Gastrocnemius medialis (tissue), 4 donors: ENCODE results near the gene PAFAH2. TPM values are rescaled to one million over a fixed set of nuclear protein-coding genes. Genes with fewer than 3 reads are reported as not detected.

Source experiments
- ATAC-seq, 2 donors: fragments of 150-250 bp; one replicate each; pipeline ENCODE4 v1.9.1; 2016
- DNase-seq, 2 donors: peaks; one replicate each; pipeline ENCODE4 v3.0.0-alpha.2; 2019
- H3K27ac ChIP-seq, 4 donors: fragments of 200-600 bp; sonication (generic); 1 replicate in 1 of 4; 2 replicates in 3 of 4; pipeline ENCODE4 v1.5.1; 2016 to 2018; ENCODE audit warnings: mild to moderate bottlenecking in 2 of 4, moderate library complexity in 1 of 4
- H3K27me3 ChIP-seq, 3 donors: fragments of 200-600 bp; sonication (generic) in 2 of 3; 1 replicate in 1 of 3; 2 replicates in 2 of 3; pipeline versions ENCODE4 v1.5.1 to v1.6.0; 2016 to 2019; ENCODE audit warnings: mild to moderate bottlenecking in 1 of 3, moderate library complexity in 1 of 3
- H3K36me3 ChIP-seq, 2 donors: fragments of 200-600 bp; sonication (generic) in 1 of 2; one replicate each; pipeline ENCODE4 v1.5.1; 2017 to 2018
- H3K4me1 ChIP-seq, 2 donors: fragments of 200-600 bp; sonication (generic) in 1 of 2; one replicate each; pipeline ENCODE4 v1.5.1; 2016 to 2017; ENCODE audit warnings: mild to moderate bottlenecking in 2 of 2
- H3K4me3 ChIP-seq, 4 donors: fragments of 200-600 bp; sonication (generic) in 3 of 4; 1 replicate in 1 of 4; 2 replicates in 3 of 4; pipeline ENCODE4 v1.5.1; 2016 to 2019; ENCODE audit warnings: mild to moderate bottlenecking in 2 of 4
- H3K9me3 ChIP-seq, 3 donors: fragments of 200-600 bp; sonication (generic) in 2 of 3; 1 replicate in 1 of 3; 2 replicates in 2 of 3; pipeline ENCODE4 v1.5.1; 2016 to 2019
- CTCF ChIP-seq, 5 experiments: fragments of 450-650 bp in 3 of 5; fragments of 200-600 bp in 2 of 5; sonication (generic) in 2 of 5; IDR thresholded peaks in 4 of 5; conservative IDR thresholded peaks in 1 of 5; 1 replicate in 4 of 5; 2 replicates in 1 of 5; pipeline ENCODE4 v1.5.1; 2016 to 2019; ENCODE audit warnings: antibody characterized with exemption in 5 of 5, mild to moderate bottlenecking in 3 of 5, moderate library complexity in 3 of 5
- POLR2A ChIP-seq, 2 donors: fragments of 450-650 bp; IDR thresholded peaks; one replicate each; pipeline ENCODE4 v1.6.1; 2017; ENCODE audit warnings: antibody characterized with exemption in 2 of 2, mild to moderate bottlenecking in 2 of 2, moderate library complexity in 2 of 2
- in situ Hi-C, 4 donors: fragments of 200-750 bp; cut with MboI; loops; one replicate each; pipeline versions ENCODE4 v1.15.0 to v1.8.0; 2017; ENCODE audit warnings: low sequenced_read_pairs in 4 of 4
- intact Hi-C: fragments of 100-400 bp; cut with DNase I; formaldehyde crosslinking; loops from one replicate; pipeline ENCODE4 v1.15.1; 2023; ENCODE audit warnings: low total_unique reads
- total RNA-seq, 4 donors: library from RNA; depleted of rRNA; stranded (reverse); fragments of >200 nt; gene quantifications; one replicate each; pipeline versions ENCODE4 v1.1.0 to v1.2.3, GENCODE V29; 2016

PAFAH2 gene
- total RNA-seq, result 10 to 100 TPM in 3 of 4 donors, 1 to 10 TPM in 1; 9.0 to 35.5 (median 16.1) TPM

- DNase-seq (peak; percentile 97 to 98), ATAC-seq (peak; percentile 96 to 98)
- Histone ChIP-seq H3K36me3 (no peaks in the 10 kb centered on the region), H3K4me3 (peak within 1 kb of the TSS; percentile 57 to 86 (median 73)), H3K27ac (peak within 1 kb of the TSS; percentile 88 to 96 (median 92)), H3K27me3 (no peaks in the 10 kb centered on the region), H3K9me3 (no peaks in the 10 kb centered on the region), H3K4me1 (peaks cover 17 to 25% of the 10 kb centered on the region in 2 donors)
- in situ Hi-C loops, result loop anchor here in 3 of 4 donors (5.0 to 10.0 kb wide), 2 partner anchors 101 to 103 kb away; no protein-coding TSS in a partner anchor
- peak; percentile 94 to 100 (median 99) for TF ChIP-seq CTCF (IDR thresholded peaks at IDR 0.05 in 4 of 5, conservative IDR thresholded peaks at IDR 0.05 in 1 of 5)
- peak in 1 of 2 donors; percentile 63 for TF ChIP-seq POLR2A (IDR thresholded peaks at IDR 0.05)
- intact Hi-C loops, result loop anchor here (1.0 to 10.0 kb wide), 4 partner anchors 93 to 1353 kb away; partner anchors contain the start of gene SRRM1
These were observed at the start of gene PAFAH2 for GRCh38 chr1:25997828-25998761. TSS of gene PAFAH2 (minus strand) at chr1:25998063. CDS start at chr1:25990816, 7,247 bp downstream.

GRCh38 chr1:26047278-26047874 is 49.5 kb upstream of the PAFAH2 start:
- in situ Hi-C loops (loop anchor here in 1 of 4 donors (25.0 kb wide), 1 partner anchor 115 kb away; the partner anchor contains the start of genes C1orf232, FAM110D, ZNF593 and ZNF593OS), intact Hi-C loops (no loop called here)
- no peak overlapping the region for H3K4me3 ChIP-seq
- peaks cover 0 to 6% (median 0%) of the 10 kb centered on the region in 3 donors for H3K27me3 ChIP-seq
- ATAC-seq (no peak), DNase-seq (no peak)
- H3K27ac ChIP-seq, result peak overlapping the region; percentile 88 to 96 (median 94)
- TF ChIP-seq POLR2A (IDR thresholded peaks at IDR 0.05), result no peak
- no peak for TF ChIP-seq CTCF (IDR thresholded peaks at IDR 0.05 in 4 of 5, conservative IDR thresholded peaks at IDR 0.05 in 1 of 5)
- peaks cover 0 to 7% of the 10 kb centered on the region in 2 donors for H3K36me3 ChIP-seq
- peaks cover 14% of the 10 kb centered on the region in 2 donors for H3K4me1 ChIP-seq
- no peaks in the 10 kb centered on the region for H3K9me3 ChIP-seq

- Histone ChIP-seq H3K9me3 (no peaks in the 10 kb centered on the region), H3K4me1 (peaks cover 14% of the 10 kb centered on the region in 2 donors), H3K27ac (peak overlapping the region; percentile 88 to 96 (median 94)), H3K36me3 (no peaks in the 10 kb centered on the region), H3K4me3 (peak overlapping the region; percentile 39 to 43 (median 42)), H3K27me3 (peaks cover 0 to 6% (median 0%) of the 10 kb centered on the region in 3 donors)
- peak in 1 of 2 donors; percentile 2 for ATAC-seq
- no peak for TF ChIP-seq CTCF (IDR thresholded peaks at IDR 0.05 in 4 of 5, conservative IDR thresholded peaks at IDR 0.05 in 1 of 5)
- TF ChIP-seq POLR2A (IDR thresholded peaks at IDR 0.05), result no peak
- in situ Hi-C loops, result loop anchor here in 1 of 4 donors (25.0 kb wide), 1 partner anchor 116 kb away; the partner anchor contains the start of genes C1orf232, FAM110D, ZNF593 and ZNF593OS
- intact Hi-C loops, result no loop called here
- DNase-seq, result peak; percentile 45 to 64
These were observed 48.6 kb upstream of the PAFAH2 start for GRCh38 chr1:26046246-26047095.
